Activated naive CD4-positive, alpha-beta T cell treated with Interleukin-2 at 50 U/mL for 16 hours (primary cell): ENCODE measurements around the gene HPCAL4.
A peak's percentile ranks its signal among the peaks of the same experiment; 100 is the strongest.

ENCODE experiments used
- DNase-seq: peaks from one replicate; pipeline ENCODE4 v3.0.0-alpha.2; 2020

The HPCAL4 gene

DNA sequence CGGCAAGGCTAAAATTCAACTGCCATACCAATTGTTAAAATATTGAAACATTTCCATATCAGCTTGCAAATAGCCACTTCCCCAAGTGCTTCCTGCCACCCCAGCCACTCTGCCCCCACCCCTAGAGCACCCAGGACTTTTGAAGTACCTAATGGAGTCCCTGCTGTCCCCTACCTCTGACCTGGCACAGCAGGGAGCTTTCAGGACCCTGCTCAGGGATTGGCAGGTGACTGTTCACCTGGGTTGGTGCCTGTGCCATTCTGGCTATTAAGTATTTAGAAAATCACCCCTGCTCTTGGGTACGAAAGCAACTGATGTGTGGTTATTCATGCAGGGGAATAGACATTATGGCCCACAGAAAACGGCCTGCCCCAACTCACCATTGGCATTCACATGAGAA, 9.1 kb upstream of the HPCAL4 start:
- DNase-seq, result no peak

DNA sequence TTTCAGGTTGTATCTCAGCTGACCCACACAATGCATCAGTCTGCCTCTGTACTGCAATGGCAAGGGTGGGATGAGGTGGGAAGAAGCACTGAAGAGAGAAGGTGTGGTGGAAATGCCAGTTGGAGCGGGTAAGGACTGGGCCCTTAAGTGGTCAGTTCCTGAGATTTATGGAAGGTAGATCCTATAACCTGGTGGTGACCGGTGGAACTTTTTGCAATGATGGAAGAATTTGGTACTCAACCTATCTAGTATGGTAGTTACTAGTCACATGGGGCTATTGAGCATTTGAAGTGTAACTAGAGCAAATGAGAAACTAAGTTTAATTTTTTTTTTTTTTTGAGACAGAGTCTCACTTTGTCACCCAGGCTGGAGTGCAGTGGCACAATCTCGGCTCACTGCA, 8.2 kb upstream of the HPCAL4 start:
- no peak for DNase-seq

DNA sequence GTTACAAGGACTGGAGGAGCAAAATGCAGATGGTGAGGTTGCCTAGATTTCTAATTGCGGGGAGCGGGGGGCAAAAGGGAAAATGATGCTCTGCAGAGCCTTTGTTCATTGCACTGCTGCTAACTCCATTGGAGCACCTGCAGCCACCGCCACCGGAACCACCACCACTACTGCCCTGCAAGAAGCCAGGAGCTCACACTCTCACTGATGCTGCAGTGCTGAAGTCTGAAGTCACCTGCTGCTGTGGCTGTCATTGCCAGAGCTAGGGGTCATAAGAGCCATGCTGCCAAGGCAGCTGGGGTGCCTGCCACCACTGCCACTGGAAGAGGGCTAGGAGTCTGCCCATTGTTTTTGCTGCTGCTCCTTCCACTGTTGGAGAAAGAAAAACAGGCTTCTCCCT, 7.3 kb upstream of the HPCAL4 start:
- DNase-seq, result no peak

DNA sequence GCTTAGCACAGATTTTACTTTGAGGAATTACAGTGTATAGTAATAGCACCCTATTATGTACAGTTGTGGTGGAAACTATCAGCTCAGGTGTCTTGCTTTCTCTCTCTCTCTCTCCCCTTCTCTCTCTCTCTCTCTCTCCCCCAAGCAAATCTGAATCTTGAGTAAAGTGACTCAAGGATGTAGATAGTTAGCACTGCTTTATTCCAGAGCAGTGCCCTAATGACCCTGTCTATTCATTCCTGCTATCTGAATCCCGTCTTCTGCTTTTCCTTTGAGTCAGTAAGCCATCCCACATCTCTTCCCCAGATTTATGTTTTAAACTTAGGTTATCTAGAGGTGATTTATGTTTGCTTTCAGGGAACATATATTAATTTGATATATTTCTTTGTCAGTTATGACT, 5.2 kb upstream of the HPCAL4 start:
- no peak for DNase-seq

DNA sequence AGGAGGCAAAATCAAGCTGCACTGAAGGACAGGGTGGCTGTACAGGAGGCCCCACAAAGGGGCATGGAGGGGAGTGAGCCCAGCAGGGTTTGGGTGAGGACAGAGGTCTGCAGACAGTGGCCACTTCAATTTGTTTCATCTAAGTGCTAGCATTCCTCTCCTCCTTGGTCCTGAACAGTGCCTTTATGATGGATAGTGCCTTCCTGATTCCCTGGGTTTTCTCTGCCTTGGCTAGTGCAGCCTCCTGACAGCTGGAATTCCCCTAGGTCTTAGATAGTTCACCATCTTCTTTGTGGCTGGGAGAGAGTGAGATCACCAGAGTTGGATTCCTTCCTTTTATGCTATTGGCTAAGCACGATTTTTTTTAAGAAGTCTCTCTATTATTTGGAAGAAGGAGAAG, 3.8 kb upstream of the HPCAL4 start:
- DNase-seq, result no peak

DNA sequence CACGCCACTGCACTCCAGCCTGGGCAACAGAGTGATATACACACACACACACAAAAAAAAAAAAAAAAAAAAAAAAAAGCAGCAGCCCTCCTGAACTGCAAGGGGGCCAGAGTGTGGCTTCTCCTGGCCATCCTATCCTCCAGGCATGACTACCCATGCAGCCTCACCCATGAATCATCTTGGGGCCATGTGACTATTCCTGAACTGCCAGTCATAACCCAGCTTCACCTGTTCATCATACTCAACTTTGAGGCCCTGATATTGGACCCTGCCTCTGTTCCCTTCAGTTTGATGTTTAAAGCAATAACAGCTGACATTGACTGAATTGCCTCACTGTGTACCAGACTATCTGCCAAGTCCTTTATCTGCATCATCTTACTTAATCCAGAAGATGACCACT, 2.8 kb upstream of the HPCAL4 start:
- no peak for DNase-seq

DNA sequence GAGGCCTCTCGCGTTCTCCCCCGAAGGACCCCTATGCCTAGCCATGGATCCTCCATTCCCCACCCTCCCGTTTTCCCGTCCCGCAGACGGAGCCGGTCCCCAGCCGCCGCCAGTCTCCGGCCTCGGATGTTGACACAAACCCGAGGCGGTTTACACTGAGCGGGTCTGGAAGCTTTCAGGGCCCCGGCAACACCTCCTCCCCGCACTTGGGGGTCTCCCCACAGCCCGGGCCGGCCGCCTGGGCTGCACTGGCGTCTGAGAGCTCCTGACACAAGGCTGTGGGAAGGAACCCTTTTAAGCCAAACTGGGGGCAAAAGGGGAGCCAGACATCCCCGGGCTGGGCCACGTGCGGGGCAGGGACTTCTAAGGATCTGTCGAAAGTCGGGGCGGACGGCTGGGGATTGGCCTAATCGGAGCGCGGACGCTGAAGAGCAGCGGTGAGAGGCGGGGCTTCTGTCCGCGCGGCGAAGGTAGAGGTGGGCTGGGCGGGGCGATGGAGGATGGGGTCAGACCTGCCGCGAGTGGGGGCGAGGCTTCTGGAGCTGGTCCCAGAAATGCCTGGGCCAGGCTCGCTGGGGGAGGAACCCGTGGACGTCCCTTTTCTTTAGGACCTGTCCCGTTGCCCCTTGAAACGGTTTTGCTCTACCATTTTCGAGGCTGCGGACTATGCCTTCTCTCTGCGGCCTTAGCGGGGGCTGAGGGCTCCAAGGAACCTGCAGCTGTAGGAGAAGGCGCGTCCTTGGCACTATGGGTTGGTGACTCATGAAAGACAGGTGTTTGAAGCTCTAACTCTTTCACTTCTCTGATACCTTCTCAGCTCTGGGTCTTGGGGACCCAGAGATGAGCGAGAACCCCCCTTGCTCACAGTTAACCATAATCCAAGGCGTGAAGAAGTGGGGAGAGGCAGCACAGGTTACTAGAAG, 1.2 kb upstream of the HPCAL4 start:
- peak; percentile 19 for DNase-seq

DNA sequence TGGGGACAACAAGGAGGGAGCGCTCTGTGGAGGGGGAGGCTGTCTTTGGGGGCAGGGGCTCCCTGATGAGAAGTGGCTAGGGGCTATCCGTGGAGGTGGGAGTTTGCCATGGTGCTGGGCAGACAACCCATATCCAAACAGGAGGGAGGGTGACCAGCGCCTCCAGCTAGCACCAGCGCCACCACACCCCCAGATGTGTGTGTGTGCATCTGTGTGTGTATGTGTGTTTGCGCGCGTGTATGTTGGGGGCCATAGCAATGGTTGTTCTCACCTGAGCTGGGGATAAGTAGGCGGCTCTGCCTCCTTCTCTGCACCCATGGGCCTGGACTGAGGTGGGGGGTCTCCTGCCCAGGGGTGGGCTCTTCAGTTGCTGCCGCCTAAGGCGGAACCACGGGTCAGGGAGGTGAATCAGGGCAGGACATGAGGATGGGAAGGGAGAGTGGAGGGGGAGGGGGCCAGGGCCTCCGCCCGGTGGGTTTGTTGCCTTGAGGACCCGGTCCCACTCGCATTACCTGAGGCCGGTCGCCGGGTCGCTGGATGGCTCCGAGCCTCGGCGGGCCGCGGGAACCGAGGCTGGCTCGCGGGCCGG, 345 bp downstream of the HPCAL4 start:
- DNase-seq, result no peak

DNA sequence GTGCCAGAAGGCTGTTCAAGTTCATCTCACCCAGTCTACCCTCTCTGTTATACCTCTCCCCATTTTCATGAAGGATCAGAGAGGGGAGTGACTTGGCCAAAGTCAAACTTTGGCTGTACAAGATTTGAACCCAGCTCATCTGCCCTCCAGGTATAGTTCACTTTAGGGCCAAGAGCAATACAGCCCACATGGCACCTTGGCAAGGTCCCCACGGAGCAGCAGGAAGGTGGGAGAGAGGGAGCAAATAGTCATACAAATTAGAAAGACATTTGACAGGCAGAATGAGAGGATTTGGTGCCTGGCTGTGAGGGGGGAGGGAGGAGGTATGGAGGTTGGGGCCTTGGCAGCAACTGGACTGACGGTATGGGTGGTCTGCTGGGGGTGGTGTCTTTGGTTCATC, 1.0 kb downstream of the HPCAL4 start:
- DNase-seq, result no peak

DNA sequence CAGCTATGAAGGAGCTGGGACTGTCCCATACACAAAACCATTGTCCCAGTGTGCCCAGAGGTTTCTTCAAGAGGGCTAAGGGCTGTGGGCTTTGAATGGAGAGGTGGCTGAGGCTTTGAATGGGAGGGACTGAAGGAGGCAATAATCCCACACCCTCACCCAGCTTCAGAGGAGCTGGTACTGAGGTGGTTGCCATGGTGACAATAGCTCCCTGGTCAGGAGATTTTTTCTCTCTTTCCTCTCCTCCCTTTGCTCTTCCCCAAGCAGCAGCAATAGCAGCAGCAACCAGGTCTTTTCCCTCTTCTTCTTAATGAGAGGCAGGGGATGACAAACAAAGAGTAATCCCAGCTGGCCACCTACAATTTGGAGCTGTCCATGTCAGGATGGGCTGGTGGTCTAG, 1.6 kb downstream of the HPCAL4 start:
- no peak for DNase-seq

DNA sequence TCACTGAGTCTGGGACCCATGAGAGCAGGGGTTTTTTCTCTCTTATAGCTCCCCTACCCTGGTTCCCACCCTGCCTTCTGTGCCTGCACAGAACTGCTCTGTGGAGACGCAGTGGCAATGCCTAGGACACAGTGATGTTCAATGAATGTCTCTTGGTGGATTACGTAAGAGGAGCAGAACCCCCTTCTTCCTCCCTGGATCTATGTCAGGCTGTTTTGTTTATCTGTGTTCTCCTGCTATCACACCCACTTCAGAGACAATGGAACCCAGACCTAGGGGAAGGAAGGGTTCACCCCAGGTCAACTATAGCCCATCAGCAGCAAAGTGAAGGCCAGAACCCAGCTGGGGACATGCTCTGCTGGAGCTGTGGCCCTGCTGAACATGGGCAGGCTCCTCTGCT, 2.0 kb downstream of the HPCAL4 start:
- no peak for DNase-seq

DNA sequence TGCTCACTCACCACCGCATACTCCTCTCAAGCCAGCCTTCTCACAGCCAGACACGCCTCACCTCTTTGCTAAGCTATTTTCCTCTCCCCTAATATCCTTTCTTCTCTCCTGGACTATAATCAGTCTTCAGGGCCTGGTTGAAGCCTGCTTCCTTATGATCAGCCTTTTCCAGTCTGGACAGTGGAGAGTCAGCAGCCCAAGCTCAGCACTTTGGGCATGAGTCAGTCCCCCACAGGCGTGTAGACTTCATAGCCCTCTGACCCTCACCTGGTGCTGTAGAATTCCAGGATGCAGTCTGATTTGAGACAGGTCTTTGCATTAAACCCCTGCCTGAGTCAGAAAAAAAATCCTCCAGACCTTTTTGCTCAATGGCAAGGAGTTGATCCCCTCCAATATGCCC, 2.5 kb downstream of the HPCAL4 start:
- DNase-seq, result no peak

DNA sequence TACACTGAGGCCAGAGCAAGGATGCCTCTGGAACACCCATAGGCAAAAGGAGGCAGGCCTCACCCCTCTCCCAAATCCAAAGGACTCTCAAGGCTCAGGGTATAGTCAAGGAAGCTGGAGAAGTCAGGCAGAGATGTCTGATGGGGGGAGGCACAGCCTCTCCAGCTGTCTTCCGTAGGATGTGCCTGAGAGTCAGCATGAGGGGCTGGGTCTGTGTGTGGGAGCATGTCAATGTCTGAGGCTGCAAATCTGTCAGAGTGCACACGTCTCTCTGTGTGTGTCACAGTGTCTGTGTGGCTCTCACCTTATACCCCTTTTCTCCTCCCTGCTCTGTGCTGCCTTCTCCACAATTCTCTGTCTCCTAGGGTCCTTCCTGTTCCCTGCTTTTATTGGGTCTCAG, 4.0 kb downstream of the HPCAL4 start:
- DNase-seq, result no peak

DNA sequence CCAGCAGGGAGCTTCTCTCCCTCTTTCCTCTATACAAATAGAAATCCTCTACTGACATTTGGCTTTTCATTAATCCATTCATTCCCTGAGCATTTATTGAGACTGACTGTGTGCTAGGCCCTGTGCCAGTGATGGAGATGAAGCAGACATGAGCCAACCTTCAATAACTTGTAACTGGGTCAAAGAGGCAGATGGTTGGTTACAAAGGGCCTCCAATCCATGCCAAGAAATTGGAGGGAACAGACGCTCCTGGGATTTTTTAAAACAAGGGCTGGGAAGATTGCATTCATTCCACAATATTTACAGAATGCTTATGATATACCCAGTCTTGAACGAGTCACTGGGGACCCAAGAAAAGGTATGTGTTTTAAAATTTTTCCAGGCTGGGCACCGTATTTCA, 6.2 kb downstream of the HPCAL4 start:
- DNase-seq, result no peak

DNA sequence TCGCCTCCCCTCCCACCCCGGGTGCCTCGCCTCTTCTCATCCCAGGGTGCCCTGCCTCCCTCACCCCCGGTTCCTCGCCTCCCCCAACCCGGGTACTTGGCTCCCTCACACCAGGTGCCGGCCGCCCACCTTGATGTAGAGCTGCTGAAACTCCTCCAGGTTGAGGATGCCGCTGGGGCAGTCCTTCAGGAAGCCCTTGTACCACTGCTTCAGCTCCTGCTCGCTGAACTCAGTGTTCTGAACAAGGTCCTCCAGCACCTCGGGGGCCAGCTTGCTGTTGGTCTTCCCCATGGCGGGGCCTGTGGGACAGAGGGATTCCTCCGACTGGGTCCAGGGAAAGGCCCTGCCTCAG, 6.9 kb downstream of the HPCAL4 start:
- DNase-seq, result no peak

DNA sequence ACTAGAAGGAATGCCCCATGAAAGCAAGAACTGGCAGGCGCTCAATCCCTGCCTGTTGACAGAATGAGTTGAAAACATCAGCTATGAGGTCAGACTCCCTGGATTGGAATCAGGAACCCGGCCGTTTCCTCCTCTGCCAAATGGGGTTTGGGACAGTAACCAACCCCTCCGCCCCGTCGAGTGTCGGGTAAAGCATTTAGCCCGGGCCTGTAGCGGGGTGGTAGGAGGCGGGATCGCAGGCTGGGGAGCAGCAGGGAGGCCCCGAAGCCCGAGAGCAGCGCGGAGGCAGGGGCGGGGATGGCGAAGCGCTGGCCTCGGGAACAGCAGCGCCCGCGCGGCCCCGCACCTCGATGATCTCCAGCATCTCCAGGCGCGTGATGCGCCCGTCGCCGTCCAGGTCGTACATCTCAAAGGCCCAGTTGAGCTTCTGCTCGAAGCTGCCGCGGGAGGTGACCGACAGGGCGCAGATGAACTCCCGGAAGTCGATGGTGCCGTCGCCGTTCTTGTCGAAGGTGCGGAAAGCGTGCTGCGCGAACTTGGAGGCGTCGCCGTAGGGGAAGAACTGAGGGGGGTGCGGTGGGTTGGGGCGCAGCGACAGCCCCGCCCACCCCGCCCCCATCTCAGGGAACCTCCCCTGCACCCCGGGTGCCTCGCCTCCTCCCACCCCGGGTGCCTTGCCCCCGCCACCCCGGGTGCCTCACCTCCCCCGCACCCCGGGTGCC, 7.5 kb downstream of the HPCAL4 start:
- DNase-seq, result peak; percentile 51

DNA sequence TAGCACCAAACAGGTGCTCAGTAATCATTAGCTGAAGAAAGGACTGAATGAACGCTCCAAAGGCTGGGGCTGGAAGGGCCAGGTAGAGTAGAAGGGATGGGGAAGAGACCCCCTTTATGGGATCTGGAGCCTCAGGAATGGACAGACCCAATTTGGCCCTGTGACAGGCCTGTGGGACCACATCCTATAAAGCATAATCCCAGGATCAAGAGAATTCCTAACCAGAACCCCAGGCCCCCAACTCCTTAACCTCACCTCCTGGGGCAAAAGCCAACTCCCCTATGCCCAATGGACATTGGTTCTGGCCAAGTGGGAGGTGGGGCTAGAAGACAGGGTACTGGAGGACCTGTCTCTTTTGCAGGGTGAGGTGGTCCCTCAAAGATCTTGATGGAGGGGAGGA, 9.2 kb downstream of the HPCAL4 start:
- no peak for DNase-seq

DNA sequence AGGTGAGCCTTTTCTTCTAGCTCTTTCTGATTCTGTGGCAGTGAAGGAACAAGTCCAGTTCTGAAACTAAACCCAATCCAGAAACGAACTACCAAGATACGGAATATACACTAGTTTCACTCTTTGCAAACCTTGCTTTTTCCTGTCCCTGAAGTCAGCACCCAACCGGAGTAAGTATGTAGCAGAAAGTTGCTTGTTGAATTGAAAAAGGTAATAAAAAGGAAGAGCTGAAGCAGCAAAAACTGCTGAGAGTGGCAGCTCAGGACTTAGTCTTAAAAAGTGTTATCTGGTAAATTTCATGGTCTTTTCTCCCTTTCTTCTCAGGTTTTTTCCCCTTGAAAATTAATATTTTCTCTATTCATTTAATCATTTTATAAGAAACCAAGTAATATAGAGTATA, 9.9 kb downstream of the HPCAL4 start:
- DNase-seq, result no peak

DNA sequence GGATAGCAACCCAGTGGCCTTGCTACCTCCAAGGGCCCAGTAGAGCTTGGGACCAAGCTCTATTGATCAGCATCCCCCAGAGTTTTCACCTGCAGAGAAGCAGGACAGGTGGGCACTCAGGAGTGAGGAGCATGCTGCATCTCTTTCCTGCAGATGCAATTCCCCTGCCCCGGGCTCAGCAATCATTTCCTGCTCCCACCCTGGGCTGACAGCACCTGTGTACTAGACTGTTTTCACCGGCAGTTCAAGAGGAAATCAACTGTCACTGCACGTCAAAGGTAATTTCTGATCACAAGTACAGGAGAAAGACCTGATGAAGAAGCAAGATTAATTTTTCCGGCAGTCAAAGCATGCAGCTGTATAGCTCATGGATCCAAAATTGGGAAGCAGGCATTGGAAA, 10.5 kb downstream of the HPCAL4 start:
- DNase-seq, result no peak

DNA sequence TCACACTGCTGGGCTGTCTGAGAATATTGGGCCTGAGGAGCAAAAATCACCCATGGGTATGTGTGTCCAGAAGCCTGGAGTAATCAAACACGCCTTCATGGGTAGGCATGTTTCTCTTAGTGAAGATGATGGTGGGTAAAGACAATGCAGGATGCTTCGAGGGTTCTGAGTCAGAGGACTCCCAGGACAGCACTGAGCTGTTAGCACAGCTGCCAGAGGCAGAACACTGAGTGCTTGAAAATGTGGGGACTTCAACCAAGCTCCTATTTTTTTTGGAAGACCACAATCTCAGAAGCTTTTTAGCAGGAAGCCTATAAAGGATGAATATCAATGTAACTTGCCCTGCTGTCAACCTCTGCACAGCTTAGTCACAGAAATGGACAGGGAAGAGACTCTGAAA, 11.4 kb downstream of the HPCAL4 start:
- no peak for DNase-seq

DNA sequence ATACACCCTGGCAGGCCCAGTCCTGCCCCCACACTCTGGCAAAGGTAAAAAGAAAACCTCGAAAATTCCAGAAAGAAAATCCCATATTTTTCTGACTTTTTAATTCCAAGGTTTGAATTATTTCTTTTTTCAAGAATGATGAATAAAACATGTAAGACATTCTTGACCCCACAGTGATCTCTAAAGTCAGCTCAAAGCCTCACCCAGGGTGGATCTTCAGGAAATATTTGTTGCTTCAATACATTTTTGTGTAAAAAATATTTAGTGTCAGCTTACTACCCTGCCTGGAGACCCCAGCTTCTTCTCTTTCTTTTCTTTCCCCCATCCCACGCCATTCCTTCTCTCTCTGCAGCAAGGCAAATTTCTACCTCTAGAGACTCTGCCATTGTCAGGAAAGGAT, 12.3 kb downstream of the HPCAL4 start:
- DNase-seq, result no peak

DNA sequence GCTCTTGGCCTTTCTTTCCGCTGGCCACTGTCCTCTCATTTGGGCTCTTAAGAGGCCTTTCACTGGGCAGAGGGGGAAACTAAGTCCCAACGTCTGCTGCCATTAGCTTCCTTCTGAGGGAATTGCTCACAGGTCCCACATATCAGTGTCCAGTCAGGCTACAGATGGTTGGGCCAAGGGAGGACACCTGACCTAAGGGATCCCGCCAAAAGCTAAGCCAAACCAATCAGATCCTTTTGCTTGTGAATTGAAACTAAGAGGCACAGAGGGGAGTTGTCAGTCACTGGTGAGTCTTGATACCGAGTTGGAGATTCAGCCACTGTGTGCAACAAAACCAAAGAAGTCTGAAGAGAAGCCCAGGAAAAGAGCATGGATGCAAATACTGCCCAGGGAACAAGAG, 13.6 kb downstream of the HPCAL4 start:
- DNase-seq, result no peak

DNA sequence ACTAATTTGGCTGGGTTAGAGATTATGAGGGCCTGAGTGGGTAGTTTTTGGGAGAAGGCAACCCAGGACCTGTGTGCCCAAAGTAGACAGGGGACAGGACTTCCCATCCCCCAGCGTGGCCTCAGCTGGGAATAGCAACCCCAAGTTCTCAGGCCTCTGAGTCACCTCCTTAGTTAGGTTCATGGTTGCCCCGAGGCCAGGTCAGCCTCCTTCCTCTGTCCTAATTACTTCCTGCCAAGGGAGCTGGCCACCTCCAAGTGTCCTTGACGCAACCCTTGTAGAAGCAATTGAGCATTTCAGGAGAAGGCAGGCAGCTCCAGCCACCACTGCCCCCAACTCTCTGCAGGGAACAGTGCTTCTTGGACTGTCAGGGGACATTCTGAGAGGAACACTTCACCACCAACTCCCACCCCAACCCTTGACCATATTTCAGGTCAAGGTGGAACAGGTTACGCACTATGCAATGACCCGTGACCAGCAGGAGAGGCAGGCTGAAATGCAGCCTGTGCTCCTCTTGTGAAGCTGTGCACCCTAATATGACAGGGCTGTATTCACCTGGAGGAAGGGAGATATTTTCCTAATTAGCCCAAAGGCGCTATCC, 14.2 kb downstream of the HPCAL4 start:
- DNase-seq, result no peak

DNA sequence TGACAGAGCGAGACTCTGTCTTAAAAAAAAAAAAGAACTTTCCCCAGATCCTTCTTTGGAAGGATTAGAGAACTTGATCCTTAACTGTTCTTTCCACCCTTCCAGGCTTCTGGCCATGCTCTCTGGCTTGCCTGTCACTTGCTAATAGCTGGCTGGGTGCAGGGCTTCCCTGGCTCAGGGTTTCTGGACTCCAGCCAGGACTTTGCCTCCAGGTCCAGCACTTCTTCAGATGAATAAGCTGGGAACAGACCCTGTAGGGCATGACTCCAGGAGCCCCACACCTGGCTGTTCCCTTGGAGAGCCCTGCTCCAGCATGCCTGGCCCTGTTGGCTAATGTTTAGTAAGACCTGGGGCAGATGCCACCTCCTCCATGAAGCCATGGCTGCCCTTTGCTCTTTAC, 16.0 kb downstream of the HPCAL4 start:
- DNase-seq, result no peak
